Fibroblast of villous mesenchyme (primary cell): ENCODE data around the gene CDRT15. TPM values are rescaled to one million over a fixed set of nuclear protein-coding genes. Genes with fewer than 3 reads are reported as not detected.
"Not testable (repeated sequence)": the region's sequence is repeated elsewhere in the genome, so short reads cannot be mapped to it uniquely, and the experiment has no call there.

ENCODE experiments used
- DNase-seq: peaks from one replicate; pipeline ENCODE4 v3.0.0-alpha.2; 2010; ENCODE audit warnings: low read depth
- H3K4me3 ChIP-seq: 2 replicates; pipeline ENCODE4 v1.5.1; 2011; ENCODE audit warnings: low read depth, mild to moderate bottlenecking, low read length
- CTCF ChIP-seq: IDR thresholded peaks from 2 replicates; pipeline ENCODE4 v1.5.1; 2012; ENCODE audit warnings: low read depth, mild to moderate bottlenecking, low read length; ENCODE audit not compliant: insufficient read depth
- total RNA-seq: library from RNA; depleted of rRNA; stranded (reverse); fragments of >200 nt; gene quantifications from 2 replicates; pipeline ENCODE4 v1.2.3, GENCODE V29; 2012

The CDRT15 gene
- total RNA-seq, 1 donor: not detected

- H3K4me3 ChIP-seq: no peak overlapping the region
- no peak for DNase-seq
- TF ChIP-seq CTCF: no peak
These were observed 24.7 kb upstream of the CDRT15 start for GRCh38 chr17:14261406-14261805.

- no peak for DNase-seq
- H3K4me3 ChIP-seq: no peak overlapping the region
- no peak for TF ChIP-seq CTCF
These were observed 9.0 kb upstream of the CDRT15 start for GRCh38 chr17:14245629-14246028.

GRCh38 chr17:14245002-14245401 lies 8.3 kb upstream of the CDRT15 start:
- H3K4me3 ChIP-seq: no peak overlapping the region
- TF ChIP-seq CTCF: no peak
- no peak for DNase-seq

GRCh38 chr17:14239271-14239670 lies 2.6 kb upstream of the CDRT15 start:
- not testable (repeated sequence) for DNase-seq, H3K4me3 ChIP-seq

GRCh38 chr17:14236032-14236431 lies 630 bp downstream of the CDRT15 start:
- not testable (repeated sequence) for H3K4me3 ChIP-seq, DNase-seq

- not testable (repeated sequence) for DNase-seq
These were observed 1.6 kb downstream of the CDRT15 start for GRCh38 chr17:14235047-14235446.

GRCh38 chr17:14231187-14231586 lies 5.5 kb downstream of the CDRT15 start:
- peak; percentile 33 for DNase-seq
- not testable (repeated sequence) for H3K4me3 ChIP-seq

More at GRCh38 chr17:14235047-14235446, 1.6 kb downstream of the CDRT15 start:
- not testable (repeated sequence) for H3K4me3 ChIP-seq

- peak; percentile 97 for DNase-seq
These were observed 7.8 kb downstream of the CDRT15 start for GRCh38 chr17:14228903-14229302.

GRCh38 chr17:14227052-14227451 lies 9.6 kb downstream of the CDRT15 start:
- no peak for TF ChIP-seq CTCF
- H3K4me3 ChIP-seq: no peak overlapping the region
- no peak for DNase-seq

More at GRCh38 chr17:14228903-14229302, 7.8 kb downstream of the CDRT15 start:
- no peak overlapping the region for H3K4me3 ChIP-seq
- TF ChIP-seq CTCF: no peak
